Hematopoietic multipotent progenitor cell treated with erythropoietin and hydrocortisone succinate and interleukin-3 and kit ligand, for 6 days (in vitro differentiated cells): ENCODE results near the gene UPK2.

Experiments used
- DNase-seq: peaks from one replicate; pipeline ENCODE4 v3.0.0-alpha.2; 2015

The UPK2 gene

GRCh38 chr11:118918128-118918685 is 37.9 kb upstream of the UPK2 start:
- DNase-seq = peak; percentile 49

- no peak for DNase-seq
Observed at GRCh38 chr11:118918686-118919280, 37.3 kb upstream of the UPK2 start.

GRCh38 chr11:118921121-118921928 is 34.8 kb upstream of the UPK2 start:
- DNase-seq = no peak

- no peak for DNase-seq
Observed at GRCh38 chr11:118921929-118922744, 34.0 kb upstream of the UPK2 start.

GRCh38 chr11:118922745-118923627 is 33.1 kb upstream of the UPK2 start:
- no peak for DNase-seq

- no peak for DNase-seq
Observed at GRCh38 chr11:118923721-118924587, 32.1 kb upstream of the UPK2 start.

GRCh38 chr11:118924591-118925585 is 31.2 kb upstream of the UPK2 start:
- DNase-seq = peak; percentile 75

- no peak for DNase-seq
Observed at GRCh38 chr11:118927554-118928100, 28.5 kb upstream of the UPK2 start.

GRCh38 chr11:118928101-118928869 is 27.8 kb upstream of the UPK2 start:
- peak; percentile 94 for DNase-seq

- peak; percentile 64 for DNase-seq
Observed at GRCh38 chr11:118928870-118929500, 27.1 kb upstream of the UPK2 start.

GRCh38 chr11:118929501-118930093 is 26.5 kb upstream of the UPK2 start:
- DNase-seq = peak; percentile 85

GRCh38 chr11:118930094-118930712 is 25.9 kb upstream of the UPK2 start:
- peak; percentile 85 for DNase-seq

GRCh38 chr11:118931571-118931970 is 24.5 kb upstream of the UPK2 start:
- DNase-seq = no peak

GRCh38 chr11:118933486-118933885 is 22.6 kb upstream of the UPK2 start:
- no peak for DNase-seq

GRCh38 chr11:118935376-118935775 is 20.7 kb upstream of the UPK2 start:
- no peak for DNase-seq

- no peak for DNase-seq
Observed at GRCh38 chr11:118938491-118939403, 17.4 kb upstream of the UPK2 start.
